T-helper 17 cell (primary cell): ENCODE data around the gene CMTM8. TPM values are rescaled to one million over a fixed set of nuclear protein-coding genes. Genes with fewer than 3 reads are reported as not detected.
A peak's percentile ranks its signal among the peaks of the same experiment; 100 is the strongest.

Experiments
- ATAC-seq: fragments of 150-1000 bp; cut with Tn5 transposase; 2 replicates; pipeline ENCODE4 v1.10.0; 2021; ENCODE audit warnings: mild to moderate bottlenecking, moderate library complexity
- DNase-seq, 3 donors: peaks; one replicate each; pipeline versions ENCODE4 v3.0.0 to v3.0.0-alpha.2; 2020 to 2021
- H3K9me3 ChIP-seq: one replicate; pipeline ENCODE4 v1.7.0; 2013; ENCODE audit warnings: low read length, mild to moderate bottlenecking; ENCODE audit not compliant: control insufficient read depth, poor library complexity, severe bottlenecking
- H3K27ac Mint-ChIP-seq: one replicate; pipeline ENCODE4 v1.8.0; 2022; ENCODE audit warnings: mild to moderate bottlenecking, moderate library complexity, mixed read lengths
- H3K27me3 Mint-ChIP-seq: one replicate; pipeline ENCODE4 v1.8.0; 2022; ENCODE audit warnings: mixed read lengths
- H3K36me3 Mint-ChIP-seq: one replicate; pipeline ENCODE4 v1.8.0; 2022; ENCODE audit warnings: low read depth, mixed read lengths
- H3K4me1 Mint-ChIP-seq: one replicate; pipeline ENCODE4 v1.8.0; 2022; ENCODE audit warnings: mild to moderate bottlenecking, mixed read lengths
- H3K4me3 Mint-ChIP-seq: one replicate; pipeline ENCODE4 v1.8.0; 2022; ENCODE audit warnings: mild to moderate bottlenecking, moderate library complexity, mixed read lengths
- total RNA-seq, 4 donors: library from RNA in 2 of 4; stranded (reverse) in 2 of 4; gene quantifications; one replicate each; pipeline ENCODE4 v1.2.3 and lab custom pipeline; 2022 to 2026

Gene CMTM8
- total RNA-seq, 2 donors from 2014 or later, result 6.3 to 16.4 TPM

DNA sequence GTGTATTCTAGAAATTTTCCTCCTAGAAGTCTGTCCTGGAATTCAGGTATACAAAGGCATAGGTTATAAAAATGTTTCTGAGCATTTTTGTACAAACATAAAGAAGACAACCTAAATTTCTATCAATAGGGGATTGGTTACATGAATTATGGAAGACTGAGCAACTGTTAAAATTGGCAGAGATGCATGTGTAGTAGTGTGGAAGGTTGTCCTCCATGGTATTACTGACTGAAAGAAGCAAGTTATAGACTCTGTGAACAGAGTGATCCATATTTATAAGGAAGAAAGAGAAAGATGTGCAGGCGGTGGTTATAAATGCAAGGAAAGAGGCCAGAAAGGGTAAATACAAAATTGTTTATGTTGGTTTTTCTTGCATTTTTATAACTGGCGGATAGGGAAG is 114.9 kb downstream of the CMTM8 start:
- no peak overlapping the region for H3K4me3 Mint-ChIP-seq
- H3K27ac Mint-ChIP-seq, result no peak overlapping the region

DNA sequence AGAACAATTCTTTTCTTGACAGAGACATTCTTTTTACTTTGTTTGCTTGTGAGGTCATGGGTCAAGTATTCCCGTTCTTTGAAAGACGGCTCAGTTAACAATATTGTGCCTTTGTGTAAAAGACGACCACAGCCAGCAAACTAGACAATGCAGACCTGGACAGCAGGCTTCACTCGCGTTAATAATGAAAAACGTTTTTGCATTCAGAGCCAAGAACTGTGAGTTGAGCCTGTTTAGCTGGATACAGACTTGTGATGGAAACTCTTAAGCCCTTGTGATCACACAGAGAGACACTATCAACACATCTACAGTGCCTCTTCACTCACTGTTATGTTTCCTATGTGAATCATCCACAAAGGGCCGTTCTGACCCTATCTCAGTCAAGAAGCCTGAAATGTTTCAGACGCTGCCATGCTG is 115.9 kb downstream of the CMTM8 start:
- Mint-ChIP-seq H3K27me3 (no peaks in the 10 kb centered on the region), H3K4me3 (no peak overlapping the region), H3K27ac (no peak overlapping the region), H3K36me3 (peaks cover 6% of the 10 kb centered on the region), H3K4me1 (peaks cover 14% of the 10 kb centered on the region)
- no peaks in the 10 kb centered on the region for H3K9me3 ChIP-seq
- no peak for DNase-seq
- no peak for ATAC-seq

More for the DNA sequence above, 114.9 kb downstream of the CMTM8 start:
- peaks cover 3% of the 10 kb centered on the region for H3K36me3 Mint-ChIP-seq
- H3K4me1 Mint-ChIP-seq, result peaks cover 22% of the 10 kb centered on the region
- ATAC-seq (no peak), DNase-seq (no peak)
- H3K9me3 ChIP-seq, result no peaks in the 10 kb centered on the region
- H3K27me3 Mint-ChIP-seq, result no peaks in the 10 kb centered on the region

DNA sequence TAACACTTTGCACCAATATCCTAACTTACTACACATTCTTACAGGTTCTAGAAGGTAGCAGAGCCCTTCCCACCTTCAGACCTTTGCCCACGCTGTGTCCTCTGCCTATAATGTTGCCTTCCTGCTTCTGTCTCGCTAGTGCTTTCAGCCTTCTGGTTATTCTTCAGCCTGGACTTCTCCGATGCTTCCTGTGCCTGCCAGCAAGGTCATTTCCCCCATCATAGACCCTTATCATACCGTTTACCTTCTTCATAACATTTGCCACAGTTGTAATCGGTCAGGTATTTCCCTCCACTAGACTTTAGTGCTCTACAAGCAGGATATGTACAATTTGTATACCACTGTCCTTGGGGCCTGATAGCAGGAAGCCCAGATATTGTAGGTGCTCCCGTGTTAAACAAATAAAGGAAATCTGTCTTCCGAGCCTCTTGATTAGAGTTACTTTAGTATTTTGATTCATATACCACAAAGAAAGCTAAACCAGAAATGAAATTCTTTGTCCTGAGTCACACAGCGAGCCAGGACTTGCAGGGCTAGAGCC is 117.3 kb downstream of the CMTM8 start:
- H3K9me3 ChIP-seq, result no peaks in the 10 kb centered on the region
- no peak overlapping the region for H3K27ac Mint-ChIP-seq
- DNase-seq, result no peak
- no peak overlapping the region for H3K4me3 Mint-ChIP-seq
- H3K4me1 Mint-ChIP-seq, result peaks cover 14% of the 10 kb centered on the region
- ATAC-seq, result no peak
- H3K27me3 Mint-ChIP-seq, result no peaks in the 10 kb centered on the region
- H3K36me3 Mint-ChIP-seq, result peaks cover 6% of the 10 kb centered on the region

DNA sequence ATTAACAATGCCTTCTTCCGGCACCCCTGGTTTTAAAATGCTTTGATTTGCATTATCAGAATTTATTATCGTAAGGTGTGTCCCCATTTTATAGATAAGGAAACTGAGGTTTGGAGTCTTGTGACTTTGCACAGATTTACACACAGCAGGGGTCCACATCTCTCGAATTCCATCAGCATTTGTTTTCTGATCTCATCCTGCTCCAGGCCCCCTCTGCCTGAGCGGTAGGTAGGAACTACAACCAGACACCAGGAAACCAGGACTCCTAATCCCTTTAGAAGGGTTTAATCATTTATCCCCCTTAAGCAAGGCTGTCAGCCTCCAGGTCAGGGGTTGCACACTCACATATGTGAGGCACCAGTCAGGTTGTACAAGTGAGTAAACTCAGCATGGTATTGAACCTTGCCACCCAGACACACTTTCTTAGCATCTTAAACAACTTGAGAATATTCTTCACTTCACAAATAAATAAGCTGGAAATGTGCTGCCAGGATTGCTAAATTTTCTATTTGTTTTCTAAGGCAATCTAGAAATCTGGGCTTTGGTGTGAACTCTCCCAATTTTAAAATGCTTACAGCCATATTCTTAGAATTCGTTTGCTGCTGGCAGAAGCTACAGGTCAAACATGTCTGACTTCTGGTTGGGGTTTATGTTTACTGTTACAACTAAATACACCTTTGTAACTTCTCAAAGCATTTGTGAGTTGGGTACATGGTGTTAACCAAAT is 121.4 kb downstream of the CMTM8 start:
- Mint-ChIP-seq H3K27ac (no peak overlapping the region), H3K27me3 (no peaks in the 10 kb centered on the region), H3K4me1 (peaks cover 8% of the 10 kb centered on the region), H3K4me3 (no peak overlapping the region), H3K36me3 (peaks cover 6% of the 10 kb centered on the region)
- ATAC-seq (no peak), DNase-seq (no peak)
- no peaks in the 10 kb centered on the region for H3K9me3 ChIP-seq

DNA sequence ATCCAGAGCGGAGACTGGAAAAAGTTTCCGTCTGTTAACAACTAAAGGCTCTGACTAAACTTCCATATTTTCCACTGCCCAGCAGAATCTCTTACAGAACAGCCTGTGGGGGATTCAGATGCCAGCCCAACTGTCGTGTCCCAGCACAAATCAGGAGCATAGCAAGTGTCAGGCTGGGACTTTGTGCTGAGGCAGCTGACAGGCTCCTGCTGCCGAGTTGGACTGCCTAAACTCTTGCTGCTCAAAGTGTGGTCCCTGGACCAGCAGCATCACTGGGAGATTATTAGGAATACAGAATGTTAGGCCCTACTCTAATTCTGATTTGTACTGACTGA is 122.0 kb downstream of the CMTM8 start:
- H3K27ac Mint-ChIP-seq, result no peak overlapping the region
- no peak overlapping the region for H3K4me3 Mint-ChIP-seq
- no peaks in the 10 kb centered on the region for H3K9me3 ChIP-seq
- H3K4me1 Mint-ChIP-seq, result peaks cover 4% of the 10 kb centered on the region
- H3K27me3 Mint-ChIP-seq, result no peaks in the 10 kb centered on the region
- H3K36me3 Mint-ChIP-seq, result peaks cover 6% of the 10 kb centered on the region
- DNase-seq (no peak), ATAC-seq (no peak)

DNA sequence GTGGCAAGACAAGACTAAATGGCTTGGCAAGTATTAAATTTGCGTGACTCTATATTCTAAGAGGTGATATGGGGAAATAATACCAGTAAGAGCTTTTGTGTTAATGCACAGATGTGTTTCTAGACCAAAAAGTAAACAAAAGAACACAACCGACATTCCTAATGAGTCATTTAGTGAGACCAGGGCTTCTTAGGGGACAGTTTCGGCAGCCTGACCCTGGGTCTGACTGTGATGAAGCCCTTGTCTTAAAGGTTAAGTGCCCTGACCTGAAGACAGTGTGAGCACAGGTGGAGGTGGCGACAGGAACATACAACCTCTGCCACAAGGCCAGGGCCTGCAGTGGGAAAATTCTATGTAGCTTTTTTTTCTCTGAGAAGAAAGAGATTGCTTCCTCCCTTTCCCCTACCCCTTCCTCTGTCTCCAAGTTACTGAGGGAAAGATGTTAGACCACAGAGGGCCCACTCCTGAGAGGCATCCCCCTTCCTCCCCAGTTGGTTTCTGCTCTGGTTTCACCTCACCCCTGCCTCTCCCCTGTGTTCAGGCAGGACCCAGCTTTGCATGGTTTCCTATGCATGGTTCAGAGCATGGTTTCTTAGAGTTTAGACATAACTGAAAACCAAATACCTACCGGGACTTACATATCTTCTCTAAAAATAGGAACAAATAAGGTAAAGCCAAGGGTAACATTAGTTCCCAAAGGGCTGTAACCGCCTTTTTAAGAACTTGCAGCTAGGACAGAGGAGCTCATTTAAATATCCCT is 128.3 kb downstream of the CMTM8 start:
- no peaks in the 10 kb centered on the region for H3K36me3 Mint-ChIP-seq
- H3K27ac Mint-ChIP-seq, result peak overlapping the region; percentile 83
- no peak for ATAC-seq
- H3K4me1 Mint-ChIP-seq, result peaks cover 10% of the 10 kb centered on the region
- DNase-seq, result no peak
- H3K9me3 ChIP-seq, result no peaks in the 10 kb centered on the region
- no peaks in the 10 kb centered on the region for H3K27me3 Mint-ChIP-seq
- H3K4me3 Mint-ChIP-seq, result no peak overlapping the region

DNA sequence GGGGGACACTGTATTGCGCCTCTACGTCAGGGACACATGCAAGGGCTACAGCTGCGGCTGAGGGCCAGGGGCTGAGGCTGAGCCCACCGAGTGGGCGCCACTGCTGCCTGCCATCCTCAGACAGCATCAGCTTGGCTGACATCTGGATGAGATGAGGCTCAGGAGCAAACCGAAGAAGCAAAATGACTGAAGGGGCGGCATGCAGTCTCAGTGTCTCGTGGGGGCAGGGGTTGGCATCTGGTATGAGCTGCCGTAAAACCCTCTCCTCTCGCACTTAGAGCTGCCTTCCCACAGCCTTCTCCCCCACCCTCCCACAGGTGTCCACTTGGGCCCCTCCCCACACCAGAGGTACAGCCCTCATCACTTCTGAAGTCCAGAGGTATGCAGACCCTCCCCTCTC is 129.0 kb downstream of the CMTM8 start:
- no peak for DNase-seq
- peak overlapping the region; percentile 86 for H3K27ac Mint-ChIP-seq

DNA sequence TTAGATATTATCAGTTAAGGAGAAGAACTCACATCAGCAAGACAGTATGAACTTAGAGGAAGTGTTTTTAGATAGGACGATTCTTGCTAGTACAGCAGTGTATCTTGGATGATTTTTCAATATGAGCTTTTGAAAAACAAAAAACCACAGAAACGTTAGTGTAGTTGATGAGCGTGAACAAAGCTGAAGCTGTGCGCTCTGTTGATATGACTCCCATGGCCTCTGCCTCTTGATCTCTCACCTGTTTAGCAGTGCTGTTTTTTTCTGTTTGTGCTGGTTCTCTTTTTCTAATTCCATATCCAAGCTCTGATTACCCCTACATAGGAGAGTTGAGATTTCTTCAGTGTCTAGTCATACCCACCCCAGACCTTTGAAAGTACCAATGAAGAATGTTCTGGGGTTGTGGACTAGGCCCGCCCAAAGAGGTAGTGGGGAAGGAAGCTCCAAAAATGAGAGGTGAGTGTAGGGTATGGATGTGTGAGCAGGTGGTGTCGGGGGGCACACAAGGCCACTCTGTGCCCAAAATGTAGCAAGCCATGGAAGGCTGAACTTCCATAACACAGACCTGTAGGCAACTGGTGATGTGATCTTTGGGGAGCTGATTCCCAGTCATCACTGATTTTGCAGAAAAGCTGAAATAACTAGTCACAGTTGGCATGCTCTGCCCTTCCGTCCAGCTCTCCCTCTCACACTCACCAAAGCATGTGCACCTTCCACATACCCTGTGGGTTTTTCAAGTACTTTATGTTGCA is 133.2 kb downstream of the CMTM8 start:
- Mint-ChIP-seq H3K4me1 (peaks cover 16% of the 10 kb centered on the region), H3K27ac (peak overlapping the region; percentile 73), H3K4me3 (no peak overlapping the region), H3K36me3 (no peaks in the 10 kb centered on the region), H3K27me3 (no peaks in the 10 kb centered on the region)
- peak; percentile 75 for ATAC-seq
- H3K9me3 ChIP-seq, result no peaks in the 10 kb centered on the region
- DNase-seq, result no peak

More for the DNA sequence above, 129.0 kb downstream of the CMTM8 start:
- peaks cover 10% of the 10 kb centered on the region for H3K4me1 Mint-ChIP-seq
- H3K27me3 Mint-ChIP-seq, result no peaks in the 10 kb centered on the region
- no peaks in the 10 kb centered on the region for H3K36me3 Mint-ChIP-seq
- no peak for ATAC-seq
- H3K4me3 Mint-ChIP-seq, result no peak overlapping the region
- no peaks in the 10 kb centered on the region for H3K9me3 ChIP-seq

DNA sequence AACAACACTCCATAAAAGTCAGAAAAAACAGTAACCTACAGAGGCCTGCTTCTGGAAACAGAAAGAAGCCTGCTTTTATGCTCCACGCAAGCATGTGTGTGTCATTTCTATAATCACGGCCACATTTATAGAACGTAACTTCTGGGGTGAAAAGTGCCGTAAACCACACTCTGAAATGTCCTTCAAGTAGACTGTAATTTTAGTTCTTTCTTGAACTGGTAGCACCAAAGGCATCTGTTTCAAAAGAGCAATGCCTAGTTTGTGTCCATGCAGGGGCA is 133.7 kb downstream of the CMTM8 start:
- H3K27ac Mint-ChIP-seq, result peak overlapping the region; percentile 73
- no peaks in the 10 kb centered on the region for H3K9me3 ChIP-seq
- ATAC-seq (no peak), DNase-seq (no peak)
- H3K4me3 Mint-ChIP-seq, result no peak overlapping the region
- H3K36me3 Mint-ChIP-seq, result no peaks in the 10 kb centered on the region
- no peaks in the 10 kb centered on the region for H3K27me3 Mint-ChIP-seq
- H3K4me1 Mint-ChIP-seq, result peaks cover 16% of the 10 kb centered on the region

DNA sequence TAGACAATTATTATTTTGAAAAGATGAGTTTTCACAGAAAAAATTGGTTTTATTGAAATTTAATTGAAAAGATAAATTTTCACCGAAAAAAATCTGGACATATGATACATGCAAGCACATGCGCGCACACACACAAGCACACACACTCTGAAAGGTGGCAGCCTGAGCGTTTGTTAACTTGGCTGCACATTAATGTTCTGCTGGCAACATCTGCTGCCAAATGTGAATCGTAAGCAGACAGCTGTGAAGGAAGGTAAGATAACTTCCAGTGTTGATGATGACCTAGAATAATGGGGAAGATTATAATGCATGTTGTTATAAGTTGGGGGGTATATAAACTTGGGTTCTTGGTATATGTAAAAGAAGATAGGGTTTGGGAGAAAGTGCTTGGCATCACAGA is 134.8 kb downstream of the CMTM8 start:
- no peaks in the 10 kb centered on the region for H3K9me3 ChIP-seq
- ATAC-seq, result no peak
- Mint-ChIP-seq H3K27me3 (no peaks in the 10 kb centered on the region), H3K4me1 (peaks cover 16% of the 10 kb centered on the region), H3K27ac (peak overlapping the region; percentile 8), H3K36me3 (no peaks in the 10 kb centered on the region), H3K4me3 (no peak overlapping the region)
- no peak for DNase-seq

DNA sequence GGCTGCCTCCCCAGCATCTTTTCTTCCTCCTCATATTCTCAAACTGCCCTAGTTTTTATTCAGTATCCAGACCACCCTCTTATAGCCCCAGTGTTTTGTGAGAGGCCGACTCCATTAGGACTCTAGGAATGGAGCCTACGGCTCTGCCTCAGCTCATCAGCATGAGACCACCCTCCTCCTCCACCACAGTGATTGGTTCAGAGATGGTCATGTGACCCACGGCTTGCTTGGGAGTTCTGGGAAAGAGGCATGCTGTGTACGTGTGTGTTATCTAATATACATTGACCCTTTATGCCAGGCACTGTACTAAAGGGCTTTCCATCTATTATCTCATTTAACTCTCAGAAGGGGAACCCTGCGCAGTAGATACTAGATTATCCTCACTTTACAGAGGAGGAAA is 135.4 kb downstream of the CMTM8 start:
- H3K9me3 ChIP-seq, result no peaks in the 10 kb centered on the region
- H3K4me3 Mint-ChIP-seq, result no peak overlapping the region
- DNase-seq, result no peak
- H3K4me1 Mint-ChIP-seq, result peaks cover 16% of the 10 kb centered on the region
- H3K27ac Mint-ChIP-seq, result peak overlapping the region; percentile 19
- no peak for ATAC-seq
- no peaks in the 10 kb centered on the region for H3K36me3 Mint-ChIP-seq
- H3K27me3 Mint-ChIP-seq, result no peaks in the 10 kb centered on the region

DNA sequence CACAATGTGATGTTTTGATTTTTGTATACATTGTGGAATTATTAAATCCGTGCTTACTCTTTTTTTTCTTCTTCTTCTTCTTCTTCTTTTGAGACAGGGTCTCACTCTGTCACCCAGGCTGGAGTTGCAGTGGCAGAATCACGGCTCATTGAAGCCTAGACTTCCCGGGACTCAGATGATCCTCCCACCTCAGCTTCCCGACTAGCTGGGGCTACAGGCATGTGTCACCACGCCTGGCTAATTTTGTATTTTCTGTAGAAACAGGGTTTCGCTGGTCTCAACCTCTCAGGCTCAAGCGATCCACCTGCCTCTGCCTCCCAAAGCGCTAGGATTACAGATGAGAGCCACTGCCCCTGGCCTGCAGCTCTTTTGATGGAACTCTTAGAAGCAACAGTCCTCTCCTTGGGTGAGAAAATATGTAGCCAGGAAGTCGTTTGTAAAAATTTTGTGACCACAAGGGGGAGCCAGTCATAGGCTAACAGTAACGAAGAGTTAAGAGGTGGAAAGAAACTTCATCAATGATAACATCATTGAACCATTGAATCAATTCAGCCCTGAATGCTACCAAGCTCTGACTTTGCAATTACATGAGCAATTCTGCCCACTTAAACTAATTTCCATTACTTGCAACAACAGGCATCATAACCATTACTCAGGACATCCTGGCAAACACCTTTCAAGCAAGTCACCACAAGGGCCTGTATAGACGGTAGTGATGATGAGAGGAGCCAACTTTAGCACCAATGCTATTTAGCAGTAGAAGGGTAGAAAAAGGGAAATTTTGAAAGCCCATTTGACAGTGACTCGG is 136.5 kb downstream of the CMTM8 start:
- ATAC-seq, result peak; percentile 70
- Mint-ChIP-seq H3K4me3 (no peak overlapping the region), H3K4me1 (peaks cover 17% of the 10 kb centered on the region), H3K27me3 (no peaks in the 10 kb centered on the region), H3K27ac (peak overlapping the region; percentile 88), H3K36me3 (no peaks in the 10 kb centered on the region)
- DNase-seq, result peak in 2 of 3 donors; percentile 15 to 68
- H3K9me3 ChIP-seq, result no peaks in the 10 kb centered on the region

DNA sequence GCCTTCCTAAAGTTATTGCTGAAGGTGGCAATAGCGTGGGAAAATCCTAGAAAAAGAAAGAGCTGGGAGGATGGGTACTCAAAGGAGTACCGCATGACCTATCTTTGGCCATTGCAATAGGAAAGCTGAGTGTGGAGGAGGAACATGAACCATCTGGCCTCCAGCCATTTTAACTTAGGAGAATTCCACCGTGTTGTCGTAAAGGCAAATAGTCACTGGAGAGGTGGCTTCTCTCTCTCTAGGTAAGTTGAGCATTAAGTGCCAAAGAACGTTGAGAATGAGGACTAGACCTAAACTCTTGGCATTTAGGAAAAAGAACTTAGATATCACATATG is 137.1 kb downstream of the CMTM8 start:
- Mint-ChIP-seq H3K36me3 (no peaks in the 10 kb centered on the region), H3K27ac (no peak overlapping the region), H3K4me3 (no peak overlapping the region), H3K4me1 (peaks cover 20% of the 10 kb centered on the region), H3K27me3 (no peaks in the 10 kb centered on the region)
- no peaks in the 10 kb centered on the region for H3K9me3 ChIP-seq
- no peak for DNase-seq
- ATAC-seq, result no peak
